Cardiac fibroblast (primary cell): ENCODE data around the gene UBE2S.

ENCODE experiments used
- DNase-seq, 2 donors: peaks; one replicate each; pipeline versions ENCODE4 v3.0.0 to v3.0.0-alpha.2; 2010; ENCODE audit warnings: low read depth in 2 of 2
- H3K4me3 ChIP-seq, 2 donors: replicated peaks in 1 of 2; 1 replicate in 1 of 2; 2 replicates in 1 of 2; pipeline ENCODE4 v1.5.1; 2011; ENCODE audit warnings: low read depth in 2 of 2, low read length in 2 of 2, mild to moderate bottlenecking in 2 of 2, moderate library complexity in 1 of 2
- TF ChIP-seq, protein P1 (sequence below): IDR thresholded peaks from one replicate; pipeline ENCODE4 v1.5.1; 2011; ENCODE audit warnings: low read depth, mild to moderate bottlenecking, low read length, inconsistent platforms

Gene UBE2S

DNA sequence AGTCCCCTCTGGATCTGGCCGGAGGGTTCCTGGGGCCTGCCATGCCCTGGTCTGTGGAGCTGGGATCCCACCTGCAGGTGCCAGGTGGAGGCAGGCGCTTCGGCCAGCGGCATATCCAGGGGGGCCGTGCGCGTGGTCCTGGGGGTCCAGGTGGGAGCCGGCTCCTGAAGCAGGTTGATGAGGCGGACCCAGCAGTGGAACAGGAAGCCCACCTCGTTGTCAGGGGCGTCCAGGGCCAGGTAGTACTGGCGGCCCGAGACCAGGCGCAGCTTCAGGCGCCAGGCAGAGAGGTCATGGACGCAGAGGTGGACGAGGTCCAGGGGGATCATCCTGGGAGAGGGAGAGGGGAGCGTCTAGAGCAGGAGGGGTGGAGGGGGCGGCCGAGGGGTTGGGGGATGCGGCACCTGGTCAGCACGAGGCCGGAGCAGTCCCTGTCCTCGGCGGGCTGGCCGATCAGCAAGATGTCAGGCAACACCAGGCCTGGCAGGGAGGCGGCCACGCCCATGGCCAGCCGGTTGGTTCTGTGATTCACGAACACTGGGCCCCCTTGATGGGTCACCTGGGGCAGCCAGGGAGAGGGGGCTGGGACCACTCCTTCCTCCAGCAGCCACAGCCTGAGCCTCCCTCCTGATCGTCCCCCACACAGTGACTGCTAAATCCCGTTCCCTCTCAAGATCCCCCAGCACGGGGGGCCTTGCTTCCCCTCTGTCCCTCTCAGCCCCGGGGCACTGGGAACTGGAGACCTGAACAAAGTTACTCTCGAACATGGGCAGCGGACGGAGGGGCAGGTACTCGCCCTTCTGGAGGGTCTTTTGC lies 45.2 kb downstream of the UBE2S start:
- no peak for DNase-seq
- no peak overlapping the region for H3K4me3 ChIP-seq
- TF ChIP-seq, protein P1, sequence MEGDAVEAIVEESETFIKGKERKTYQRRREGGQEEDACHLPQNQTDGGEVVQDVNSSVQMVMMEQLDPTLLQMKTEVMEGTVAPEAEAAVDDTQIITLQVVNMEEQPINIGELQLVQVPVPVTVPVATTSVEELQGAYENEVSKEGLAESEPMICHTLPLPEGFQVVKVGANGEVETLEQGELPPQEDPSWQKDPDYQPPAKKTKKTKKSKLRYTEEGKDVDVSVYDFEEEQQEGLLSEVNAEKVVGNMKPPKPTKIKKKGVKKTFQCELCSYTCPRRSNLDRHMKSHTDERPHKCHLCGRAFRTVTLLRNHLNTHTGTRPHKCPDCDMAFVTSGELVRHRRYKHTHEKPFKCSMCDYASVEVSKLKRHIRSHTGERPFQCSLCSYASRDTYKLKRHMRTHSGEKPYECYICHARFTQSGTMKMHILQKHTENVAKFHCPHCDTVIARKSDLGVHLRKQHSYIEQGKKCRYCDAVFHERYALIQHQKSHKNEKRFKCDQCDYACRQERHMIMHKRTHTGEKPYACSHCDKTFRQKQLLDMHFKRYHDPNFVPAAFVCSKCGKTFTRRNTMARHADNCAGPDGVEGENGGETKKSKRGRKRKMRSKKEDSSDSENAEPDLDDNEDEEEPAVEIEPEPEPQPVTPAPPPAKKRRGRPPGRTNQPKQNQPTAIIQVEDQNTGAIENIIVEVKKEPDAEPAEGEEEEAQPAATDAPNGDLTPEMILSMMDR = no peak

DNA sequence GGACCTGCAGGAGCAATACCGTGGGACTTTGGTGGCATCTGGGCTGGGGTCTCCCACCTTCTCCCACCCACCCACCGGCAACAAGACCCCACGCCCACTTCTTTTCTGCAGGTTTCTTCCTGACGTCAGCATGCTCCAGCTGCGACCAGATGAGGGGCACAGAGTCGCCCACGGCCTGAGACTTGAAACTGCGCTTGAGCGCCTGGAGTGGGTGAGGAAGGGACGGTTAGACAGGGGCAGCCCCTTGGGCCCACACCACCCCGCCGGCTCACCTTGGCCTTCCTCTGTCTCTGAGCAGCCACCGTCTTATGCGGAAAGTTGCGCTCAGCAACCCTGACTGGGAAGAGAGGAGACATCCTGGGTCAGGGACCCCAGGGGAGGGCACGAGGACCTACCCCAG lies 46.7 kb downstream of the UBE2S start:
- TF ChIP-seq, protein P1 = no peak
- no peak overlapping the region for H3K4me3 ChIP-seq
- no peak for DNase-seq

GRCh38 chr19:55358943-55359908 lies 48.4 kb downstream of the UBE2S start:
- TF ChIP-seq, protein P1 = no peak

GRCh38 chr19:55358493-55358892 lies 49.1 kb downstream of the UBE2S start:
- no peak overlapping the region for H3K4me3 ChIP-seq
- TF ChIP-seq, protein P1 = no peak
- no peak for DNase-seq

More at GRCh38 chr19:55358943-55359908, 48.4 kb downstream of the UBE2S start:
- no peak overlapping the region for H3K4me3 ChIP-seq
- DNase-seq = no peak

- no peak overlapping the region for H3K4me3 ChIP-seq
- no peak for DNase-seq
- TF ChIP-seq, protein P1 = no peak
Observed at GRCh38 chr19:55355213-55355821, 52.3 kb downstream of the UBE2S start.

GRCh38 chr19:55354698-55355212 lies 52.8 kb downstream of the UBE2S start, which contains the start of gene COX6B2:
Gene COX6B2, minus strand, starts transcription at chr19:55354719. Its CDS starts 198 bp downstream, at chr19:55354521.
- no peak for DNase-seq
- H3K4me3 ChIP-seq = peak within 1 kb of the TSS; percentile 44 to 46
- TF ChIP-seq, protein P1 = no peak
